ENCODE results near the gene COL5A2.

COL5A2 gene

DNA sequence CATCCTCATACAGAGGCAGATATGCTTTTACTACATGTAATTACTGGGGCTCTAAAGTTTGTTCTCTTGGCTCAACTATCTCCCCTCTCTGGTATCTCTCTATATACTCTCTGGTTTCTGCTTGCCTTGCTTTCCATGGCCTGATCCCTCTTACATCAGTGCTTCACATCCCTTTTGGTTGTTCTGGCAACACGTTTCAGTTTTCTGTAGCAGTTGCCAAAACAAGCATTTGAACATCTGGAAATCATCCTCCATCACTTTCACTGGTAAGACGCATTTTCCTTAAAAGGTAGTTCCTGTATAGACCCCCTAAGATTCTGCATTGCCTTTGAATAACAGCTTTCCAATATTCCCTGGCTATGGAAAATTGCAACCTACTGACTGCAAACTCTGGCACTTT, 25.9 kb downstream of the COL5A2 start:
- in situ Hi-C loops (cut with MboI; ENCODE audit: low pct_unique_long_range_greater_than_20kb, low sequenced_read_pairs): no loop called here
- no peak for DNase-seq

DNA sequence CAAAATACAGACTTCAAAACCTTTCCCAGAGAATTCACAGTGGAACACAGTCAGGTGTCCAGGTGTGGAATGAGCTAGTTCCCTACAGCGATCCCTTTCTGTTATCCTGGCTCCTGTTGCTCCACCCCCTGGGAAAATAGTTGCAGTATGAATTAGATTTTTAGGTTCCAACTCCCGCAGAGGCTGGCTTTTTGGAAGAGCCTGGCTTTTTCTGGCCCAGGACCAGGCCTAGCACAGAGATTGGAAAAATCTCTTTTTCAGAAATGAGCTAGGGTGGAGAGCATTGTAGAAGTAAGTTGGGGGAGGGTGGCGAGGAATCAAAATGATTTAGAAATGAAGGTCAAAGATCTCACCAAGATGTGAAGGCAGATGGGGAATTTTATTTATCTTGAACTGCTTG, 27.1 kb downstream of the COL5A2 start:
- no peak for DNase-seq
- in situ Hi-C loops (cut with MboI; ENCODE audit: low pct_unique_long_range_greater_than_20kb, low sequenced_read_pairs): no loop called here

DNA sequence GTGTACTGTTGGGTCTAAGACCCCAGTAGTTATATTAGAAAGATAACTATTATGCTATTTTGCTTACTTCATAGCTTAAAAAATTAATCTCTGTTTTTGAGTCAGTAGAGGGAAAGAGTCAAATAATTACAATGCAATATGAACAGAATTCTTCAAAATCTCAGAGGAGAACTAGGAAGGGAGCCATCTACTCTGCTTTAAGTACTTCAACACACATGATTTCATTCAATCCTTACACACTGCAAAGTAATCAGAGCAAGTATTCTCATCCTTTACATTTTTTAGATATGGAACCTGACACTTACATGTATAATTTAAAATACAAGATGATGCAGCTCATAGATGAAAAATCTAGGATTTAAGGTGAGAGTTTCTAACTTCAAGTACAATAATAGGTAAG, 27.7 kb downstream of the COL5A2 start:
- DNase-seq: no peak
- in situ Hi-C loops (cut with MboI; ENCODE audit: low pct_unique_long_range_greater_than_20kb, low sequenced_read_pairs): no loop called here

DNA sequence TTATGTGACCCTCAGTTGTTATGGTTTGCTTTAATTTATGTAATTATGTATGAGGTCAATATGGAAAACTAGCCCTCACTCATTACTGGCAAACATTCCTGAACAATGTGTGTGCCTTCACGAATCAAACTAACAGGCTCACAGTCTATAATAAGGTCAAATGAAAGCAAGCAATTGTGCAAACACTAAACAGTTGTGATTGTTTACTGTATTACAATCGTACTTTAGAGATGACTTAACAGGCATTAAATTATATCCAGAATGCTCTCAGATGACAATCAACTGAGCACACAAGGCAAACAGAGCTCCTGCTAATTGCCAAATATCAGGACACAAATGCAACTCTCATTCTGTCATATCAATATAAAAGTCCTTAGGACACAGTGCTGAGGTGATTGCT, 29.5 kb downstream of the COL5A2 start:
- in situ Hi-C loops (cut with MboI; ENCODE audit: low pct_unique_long_range_greater_than_20kb, low sequenced_read_pairs): no loop called here
- DNase-seq: no peak

DNA sequence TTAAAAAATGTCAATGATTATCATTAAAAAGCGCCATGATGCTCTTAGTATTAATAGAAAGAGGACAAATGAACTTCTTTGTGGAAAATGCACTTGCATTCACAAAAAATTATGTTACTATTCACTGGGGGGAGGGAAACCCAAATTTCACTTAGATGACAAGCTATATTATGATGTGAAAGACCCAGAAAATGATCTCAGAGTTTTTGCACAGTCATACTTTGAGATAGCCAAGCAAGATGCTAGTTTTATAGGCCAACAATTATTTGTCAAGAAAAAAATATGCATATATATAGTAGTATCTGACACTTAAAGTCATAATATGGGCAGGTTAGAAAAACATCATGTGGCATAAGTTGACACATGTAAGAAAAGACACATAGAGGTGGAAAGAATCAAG, 31.6 kb downstream of the COL5A2 start:
- DNase-seq: no peak
- in situ Hi-C loops (cut with MboI; ENCODE audit: low pct_unique_long_range_greater_than_20kb, low sequenced_read_pairs): no loop called here

DNA sequence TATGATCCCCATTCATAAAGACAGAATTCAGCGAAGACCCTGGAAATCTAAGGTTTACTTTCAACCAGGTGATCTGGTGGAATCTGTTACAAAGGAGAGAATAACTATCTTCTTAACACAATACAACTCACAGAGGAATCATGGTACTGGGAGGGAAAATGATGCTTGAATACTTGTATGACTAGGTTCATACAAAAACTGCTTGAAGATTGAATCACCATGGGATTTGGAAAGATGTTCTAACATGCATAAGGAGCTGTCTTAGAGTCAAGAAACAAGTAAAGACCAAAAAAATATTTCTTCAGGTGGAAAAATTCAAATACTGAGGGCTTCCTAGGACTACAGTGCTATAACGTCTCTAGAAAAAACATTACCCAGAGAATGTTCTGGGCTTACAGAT, 32.2 kb downstream of the COL5A2 start:
- DNase-seq: no peak
- in situ Hi-C loops (cut with MboI; ENCODE audit: low pct_unique_long_range_greater_than_20kb, low sequenced_read_pairs): no loop called here

DNA sequence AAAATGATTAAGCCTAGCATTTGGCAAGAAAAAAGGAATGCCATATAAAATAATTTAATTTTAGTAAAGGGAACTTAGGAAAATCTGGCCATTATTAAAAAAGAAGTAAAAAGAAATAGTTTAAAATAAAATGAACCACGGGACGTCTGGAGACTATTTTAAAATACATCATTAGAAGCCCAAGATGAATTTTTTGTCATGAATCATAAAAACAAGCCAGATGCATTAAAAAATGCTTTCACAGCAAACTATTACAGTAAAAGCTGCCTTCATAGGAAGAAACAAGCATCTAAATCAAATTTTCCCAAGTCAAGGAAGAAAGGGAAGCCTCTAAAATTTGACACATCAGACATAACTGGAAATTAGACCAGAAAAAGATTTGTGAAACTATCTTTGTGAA, 33.0 kb downstream of the COL5A2 start:
- no peak for DNase-seq
- in situ Hi-C loops (cut with MboI; ENCODE audit: low pct_unique_long_range_greater_than_20kb, low sequenced_read_pairs): no loop called here

DNA sequence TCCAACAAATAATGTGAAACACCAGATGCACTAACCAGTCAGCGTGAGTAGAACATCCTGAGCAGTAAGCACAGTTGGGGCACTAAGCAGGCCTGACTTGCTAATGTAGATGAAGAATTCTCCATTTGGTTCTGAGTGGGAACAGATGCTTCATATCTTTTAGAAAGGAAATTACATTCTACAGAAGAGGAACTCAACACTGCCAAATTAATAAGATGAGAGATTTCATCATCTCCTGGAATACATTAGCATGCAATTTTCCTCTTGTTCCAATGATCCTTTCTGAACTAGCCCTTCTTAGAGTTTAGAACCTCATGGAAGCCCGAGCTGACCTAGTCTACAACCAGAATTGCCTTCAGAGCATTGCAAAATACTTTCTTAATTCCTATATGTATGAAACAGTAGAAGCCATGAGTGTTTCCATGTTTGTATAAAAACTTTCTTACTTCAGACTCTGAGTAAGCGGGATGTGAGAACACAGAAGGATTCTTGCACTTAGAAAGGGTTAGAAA, 34.8 kb downstream of the COL5A2 start:
- in situ Hi-C loops (cut with MboI; ENCODE audit: low pct_unique_long_range_greater_than_20kb, low sequenced_read_pairs): no loop called here
- DNase-seq: no peak

DNA sequence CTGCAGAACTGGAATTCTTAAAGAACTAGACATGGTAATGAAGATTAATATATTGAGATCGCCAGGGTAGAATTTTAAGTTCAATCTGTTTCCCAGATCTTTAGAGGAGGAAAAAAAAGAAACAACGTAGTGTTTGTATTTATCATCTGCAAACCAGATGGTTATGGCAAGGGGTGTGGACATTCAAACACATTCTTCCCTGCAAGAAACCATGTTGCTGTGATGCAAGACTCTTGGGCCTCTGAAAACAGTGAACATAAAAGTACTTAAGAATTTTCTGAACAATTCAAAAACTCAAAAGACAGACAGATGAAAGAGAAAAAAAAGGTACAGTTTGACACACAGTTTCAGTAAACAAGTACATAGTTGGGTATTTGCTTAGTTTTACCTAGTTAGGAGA, 35.6 kb downstream of the COL5A2 start:
- DNase-seq: no peak
- in situ Hi-C loops (cut with MboI; ENCODE audit: low pct_unique_long_range_greater_than_20kb, low sequenced_read_pairs): no loop called here

DNA sequence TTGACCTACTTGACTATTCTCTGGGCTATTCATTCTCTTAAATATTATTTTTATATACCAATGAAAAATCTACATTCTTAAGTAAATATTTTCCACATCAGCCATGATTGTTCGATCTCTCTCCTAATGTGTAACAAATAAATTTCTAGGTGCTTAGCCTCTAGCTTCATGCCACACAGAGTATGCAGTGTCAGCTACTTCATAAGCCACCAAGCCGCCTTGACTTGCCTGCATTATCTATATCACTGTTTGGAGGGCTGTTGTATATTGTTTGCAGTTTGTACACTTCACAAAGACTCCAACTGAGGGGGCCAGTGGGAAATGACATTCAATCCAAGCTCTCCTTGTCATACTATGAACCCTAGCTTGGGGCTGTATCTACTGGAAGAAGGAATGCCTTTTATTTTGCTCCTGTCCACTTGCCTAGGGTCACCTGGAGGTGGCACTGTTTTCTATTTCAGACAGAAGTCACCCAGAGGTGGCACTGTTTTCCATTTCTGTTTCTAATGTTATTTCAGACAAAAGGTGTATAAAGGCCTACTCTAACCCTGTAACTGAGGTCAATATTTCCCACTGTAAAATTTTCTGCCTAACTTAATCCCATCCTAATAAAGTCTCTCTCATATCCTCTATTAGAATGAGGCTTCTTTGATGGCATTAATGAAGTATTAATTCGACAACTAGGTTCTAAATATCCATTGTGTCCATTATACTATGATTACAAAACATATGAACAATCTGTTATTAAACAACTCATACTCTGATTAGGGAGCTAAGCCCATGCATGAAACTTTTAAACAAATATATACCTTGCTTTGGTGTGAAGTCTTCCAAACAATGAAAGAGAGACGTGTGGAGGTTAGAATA, 36.4 kb downstream of the COL5A2 start:
- in situ Hi-C loops (cut with MboI; ENCODE audit: low pct_unique_long_range_greater_than_20kb, low sequenced_read_pairs): no loop called here
- DNase-seq: peak; percentile 52

DNA sequence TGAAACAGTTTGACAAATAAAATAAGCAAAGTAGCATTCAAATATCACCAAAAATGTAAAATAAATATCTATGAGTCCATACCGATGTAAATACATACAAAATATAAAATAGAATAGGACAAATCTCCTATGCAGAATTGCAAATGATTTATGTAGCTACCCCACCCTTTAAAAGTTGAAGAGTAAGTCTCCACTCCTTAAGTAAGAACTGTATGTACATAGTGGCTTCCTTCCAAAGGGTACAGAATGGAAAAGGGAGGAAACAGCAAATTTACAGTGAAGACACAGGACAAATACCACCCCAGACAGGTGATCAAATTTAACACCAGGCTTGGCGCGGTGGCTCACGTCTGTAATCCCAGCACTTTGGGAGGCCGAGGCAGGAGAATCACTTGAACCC, 40.8 kb downstream of the COL5A2 start:
- in situ Hi-C loops (cut with MboI; ENCODE audit: low pct_unique_long_range_greater_than_20kb, low sequenced_read_pairs): no loop called here
- no peak for DNase-seq

DNA sequence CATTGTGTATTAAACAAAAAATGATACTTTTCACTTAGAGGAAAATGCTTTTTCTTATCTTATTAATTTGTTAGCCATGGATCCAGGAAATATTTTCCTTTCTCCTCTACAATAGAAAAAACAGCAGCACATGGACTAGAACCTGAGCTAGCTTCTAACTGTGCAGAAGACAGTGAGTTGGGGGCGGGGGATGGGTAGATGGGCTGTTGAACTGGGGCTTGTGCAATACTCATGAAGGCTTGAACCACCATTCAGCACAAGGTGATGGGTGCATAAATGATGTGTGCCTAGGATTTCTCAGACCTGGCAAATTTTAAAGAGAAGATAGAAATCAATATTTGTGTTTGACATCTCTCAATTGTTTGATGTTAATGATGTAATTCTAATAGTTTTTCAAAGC, 42.0 kb downstream of the COL5A2 start:
- DNase-seq: no peak
- in situ Hi-C loops (cut with MboI; ENCODE audit: low pct_unique_long_range_greater_than_20kb, low sequenced_read_pairs): no loop called here

DNA sequence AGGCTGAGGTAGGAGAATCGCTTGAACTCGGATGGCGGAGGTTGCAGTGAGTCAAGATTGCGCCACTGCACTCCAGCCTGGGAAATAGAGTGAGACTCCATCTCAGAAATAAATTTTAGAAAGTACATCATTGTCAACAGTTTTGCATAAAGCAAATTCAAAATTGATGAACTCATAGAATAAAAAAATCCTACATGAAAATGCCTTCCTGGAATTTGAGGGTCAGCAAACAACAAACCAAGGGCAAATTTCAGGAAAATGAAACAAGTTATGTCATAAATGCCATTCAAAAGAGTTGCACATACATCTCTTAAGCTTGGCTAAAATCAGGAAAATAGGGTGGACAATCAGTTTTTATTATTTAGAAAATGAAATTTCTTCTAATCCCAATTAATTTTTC, 45.1 kb downstream of the COL5A2 start:
- in situ Hi-C loops (cut with MboI; ENCODE audit: low pct_unique_long_range_greater_than_20kb, low sequenced_read_pairs): no loop called here
- DNase-seq: no peak

DNA sequence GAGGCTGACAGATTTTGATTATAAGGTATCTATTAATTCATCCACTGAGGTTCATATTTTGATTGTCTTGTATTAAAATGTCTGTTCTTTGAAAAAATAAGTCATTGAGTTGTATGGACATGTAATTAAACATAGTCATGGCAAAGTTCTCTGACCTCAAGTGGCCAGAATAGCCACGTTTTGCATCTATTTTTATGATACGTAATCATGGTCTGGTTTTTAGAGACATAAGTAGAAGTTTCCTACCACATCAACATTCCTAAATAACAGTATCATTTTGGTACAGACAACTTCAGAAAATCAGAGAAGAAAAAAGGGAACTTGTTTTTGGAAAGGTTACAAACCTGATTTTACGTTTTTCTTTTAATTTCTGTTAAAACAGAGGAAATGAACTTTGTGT, 47.6 kb downstream of the COL5A2 start:
- DNase-seq: no peak
- in situ Hi-C loops (cut with MboI; ENCODE audit: low pct_unique_long_range_greater_than_20kb, low sequenced_read_pairs): no loop called here

DNA sequence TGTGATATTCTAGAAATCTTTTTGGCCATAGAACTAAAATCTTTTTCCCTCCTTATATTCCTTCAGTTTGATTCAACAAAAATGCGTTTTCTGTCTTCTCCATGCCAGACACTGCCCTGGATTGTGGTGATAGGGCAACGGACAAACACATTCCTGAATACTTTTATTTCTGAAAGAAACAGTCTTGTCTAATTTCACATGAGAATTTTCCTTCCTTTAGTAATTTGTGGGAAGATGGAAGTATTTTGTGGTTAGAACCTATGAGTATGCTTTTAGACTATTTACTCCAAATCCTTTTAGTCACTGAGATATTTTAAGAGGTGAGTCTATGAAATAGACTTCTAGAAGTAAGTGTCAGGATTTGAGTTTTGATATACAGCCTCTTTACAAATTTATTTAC, 49.6 kb downstream of the COL5A2 start:
- in situ Hi-C loops (cut with MboI; ENCODE audit: low pct_unique_long_range_greater_than_20kb, low sequenced_read_pairs): no loop called here
- no peak for DNase-seq

DNA sequence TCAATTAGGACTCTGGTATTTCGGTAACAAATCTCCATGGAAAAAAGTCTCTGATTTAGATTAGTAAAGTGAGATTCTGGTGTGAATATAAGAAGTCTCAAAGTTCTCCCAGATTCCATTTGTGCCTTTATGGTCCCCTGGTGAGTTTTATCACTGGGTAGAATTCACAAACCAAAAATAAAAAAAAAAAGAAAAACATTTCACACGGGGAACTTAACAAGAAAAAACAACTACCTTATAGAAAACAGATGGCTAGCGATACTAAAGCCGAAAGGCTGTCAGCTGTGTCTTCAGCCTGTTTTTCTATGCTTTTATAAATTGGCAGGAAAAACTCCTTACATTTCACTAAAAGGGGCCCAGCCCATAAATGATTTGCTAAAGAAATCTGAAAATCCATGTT, 50.6 kb downstream of the COL5A2 start:
- DNase-seq: no peak
- in situ Hi-C loops (cut with MboI; ENCODE audit: low pct_unique_long_range_greater_than_20kb, low sequenced_read_pairs): no loop called here

DNA sequence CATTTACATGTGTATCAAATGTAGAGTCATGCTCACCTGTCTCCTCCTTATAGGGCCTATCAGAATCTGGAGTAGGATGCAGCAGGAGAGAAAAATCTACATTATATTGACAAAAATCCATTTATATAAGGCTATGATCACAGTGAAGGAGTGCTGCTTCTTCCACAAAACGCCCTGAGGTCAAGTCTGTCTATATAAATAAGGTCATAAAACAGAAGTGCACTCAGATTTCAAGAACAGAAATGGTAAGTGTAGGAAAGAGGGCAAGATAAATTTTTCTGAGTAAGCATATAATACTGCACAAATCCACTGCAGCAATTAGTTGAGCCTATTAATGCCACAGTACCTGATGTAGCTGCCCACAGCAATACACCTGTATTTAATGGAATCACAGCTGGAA, 51.8 kb downstream of the COL5A2 start:
- no peak for DNase-seq
- in situ Hi-C loops (cut with MboI; ENCODE audit: low pct_unique_long_range_greater_than_20kb, low sequenced_read_pairs): no loop called here

DNA sequence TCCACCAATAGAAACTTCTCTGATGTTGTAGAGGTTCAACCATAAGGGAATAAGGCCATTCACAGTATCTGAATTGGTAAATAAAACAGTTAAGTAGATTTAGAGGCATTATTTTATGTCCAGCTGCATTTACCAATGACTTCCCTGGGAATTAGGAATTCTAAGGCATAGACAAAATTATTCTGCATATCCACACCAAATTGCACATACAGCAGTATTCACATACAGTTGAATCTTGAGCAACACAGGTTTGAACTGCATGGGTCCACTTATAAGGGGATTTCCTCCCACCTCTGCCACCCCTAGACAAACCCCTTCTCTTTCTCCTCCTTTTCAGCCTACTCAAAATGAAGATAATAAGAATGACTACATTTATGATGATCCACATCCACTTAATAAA, 54.4 kb downstream of the COL5A2 start:
- in situ Hi-C loops (cut with MboI; ENCODE audit: low pct_unique_long_range_greater_than_20kb, low sequenced_read_pairs): no loop called here
- DNase-seq: no peak

DNA sequence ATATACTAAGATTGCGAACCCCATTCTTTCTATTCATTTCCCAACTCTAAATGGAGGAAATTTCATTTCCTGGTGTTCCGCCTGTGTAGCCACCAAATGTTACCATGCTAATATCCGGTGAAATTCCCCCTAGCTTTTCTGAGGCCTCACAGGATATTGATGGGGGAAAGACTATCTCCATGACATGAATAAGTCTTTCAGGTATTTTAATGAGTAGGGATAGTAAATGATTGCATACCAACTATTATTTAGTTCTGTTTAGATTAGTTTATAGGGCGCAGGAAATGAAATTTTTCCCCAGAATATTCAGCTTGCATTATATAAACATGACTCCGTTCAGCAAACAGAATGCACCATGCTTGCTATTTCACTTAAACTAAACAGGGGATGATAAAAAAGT, 55.4 kb downstream of the COL5A2 start:
- DNase-seq: no peak
- in situ Hi-C loops (cut with MboI; ENCODE audit: low pct_unique_long_range_greater_than_20kb, low sequenced_read_pairs): no loop called here

DNA sequence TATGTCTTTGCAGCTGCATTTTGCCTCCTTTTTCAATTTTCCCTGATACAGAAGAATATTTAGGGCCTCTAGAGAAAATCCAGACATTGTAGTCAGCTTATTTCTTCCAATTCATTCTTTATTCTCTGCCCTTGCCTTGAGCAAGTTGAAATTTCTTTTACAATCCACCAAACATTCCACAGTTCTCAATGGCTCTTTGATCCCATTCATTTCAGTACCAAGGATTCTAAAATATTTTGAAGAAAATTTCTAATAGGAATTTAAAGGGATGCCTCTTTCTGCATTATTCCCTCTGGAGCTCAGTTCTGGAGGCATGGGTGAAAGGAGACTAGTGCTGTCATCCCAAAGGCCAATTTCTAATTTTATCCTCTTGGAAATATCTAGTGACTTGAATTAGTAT, 61.2 kb downstream of the COL5A2 start:
- no peak for DNase-seq
- in situ Hi-C loops (cut with MboI; ENCODE audit: low pct_unique_long_range_greater_than_20kb, low sequenced_read_pairs): no loop called here

DNA sequence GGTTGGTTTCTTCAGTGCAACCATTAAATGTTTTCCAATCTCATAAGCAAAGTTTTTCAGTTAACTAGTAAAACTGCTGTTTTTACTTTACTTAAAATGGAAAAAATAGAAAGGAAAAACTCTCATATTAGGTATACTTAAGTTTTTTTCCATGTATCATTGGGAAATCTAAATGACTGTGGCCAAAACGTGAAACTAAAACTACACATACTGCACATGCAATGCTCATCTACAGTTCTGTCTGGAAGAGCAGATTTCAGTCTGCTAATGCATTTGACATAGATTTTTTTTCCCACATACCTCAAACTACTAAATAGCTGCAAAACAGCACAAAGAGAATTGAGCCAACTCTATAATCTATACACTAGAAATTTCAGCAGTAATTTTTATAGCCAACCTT, 62.6 kb downstream of the COL5A2 start:
- in situ Hi-C loops (cut with MboI; ENCODE audit: low pct_unique_long_range_greater_than_20kb, low sequenced_read_pairs): no loop called here
- no peak for DNase-seq

Data from KBM-7 (cell line).